ENCODE measurements around the gene TMEM254.
"Not testable (repeated sequence)": the region's sequence is repeated elsewhere in the genome, so short reads cannot be mapped to it uniquely, and the experiment has no call there.

Gene TMEM254

GRCh38 chr10:80072584-80072983, 5.9 kb upstream of the TMEM254 start:
- in situ Hi-C loops (cut with HindIII; ENCODE audit: low sequenced_read_pairs), result no loop called here

GRCh38 chr10:80075781-80076180, 2.7 kb upstream of the TMEM254 start:
- in situ Hi-C loops (cut with HindIII; ENCODE audit: low sequenced_read_pairs), result no loop called here

GRCh38 chr10:80077869-80078447, 507 bp upstream of the TMEM254 start:
- in situ Hi-C loops (cut with HindIII; ENCODE audit: low sequenced_read_pairs), result no loop called here

DNA sequence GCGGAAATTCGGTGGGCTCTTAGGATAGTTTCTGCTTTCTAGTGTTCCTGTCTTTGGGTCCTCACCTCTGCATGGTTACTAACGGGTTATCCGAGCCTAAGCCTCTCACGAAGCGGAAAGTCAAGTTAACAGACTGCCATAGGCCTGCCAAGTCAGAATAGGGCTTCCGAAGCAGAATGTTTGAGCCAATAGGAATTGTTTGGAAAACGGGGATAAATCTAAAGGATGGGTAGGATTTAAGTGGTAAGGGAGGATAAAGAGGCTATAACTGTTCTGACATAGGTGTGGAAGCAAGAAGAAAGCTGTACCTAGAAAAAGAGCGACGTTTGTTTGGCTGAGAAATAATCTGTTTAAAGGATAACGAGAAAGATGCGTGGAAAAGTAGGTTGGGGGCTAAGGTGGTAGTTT, 851 bp downstream of the TMEM254 start:
- in situ Hi-C loops (cut with HindIII; ENCODE audit: low sequenced_read_pairs), result no loop called here

GRCh38 chr10:80081026-80081425, 2.6 kb downstream of the TMEM254 start:
- in situ Hi-C loops (cut with HindIII; ENCODE audit: low sequenced_read_pairs), result no loop called here

DNA sequence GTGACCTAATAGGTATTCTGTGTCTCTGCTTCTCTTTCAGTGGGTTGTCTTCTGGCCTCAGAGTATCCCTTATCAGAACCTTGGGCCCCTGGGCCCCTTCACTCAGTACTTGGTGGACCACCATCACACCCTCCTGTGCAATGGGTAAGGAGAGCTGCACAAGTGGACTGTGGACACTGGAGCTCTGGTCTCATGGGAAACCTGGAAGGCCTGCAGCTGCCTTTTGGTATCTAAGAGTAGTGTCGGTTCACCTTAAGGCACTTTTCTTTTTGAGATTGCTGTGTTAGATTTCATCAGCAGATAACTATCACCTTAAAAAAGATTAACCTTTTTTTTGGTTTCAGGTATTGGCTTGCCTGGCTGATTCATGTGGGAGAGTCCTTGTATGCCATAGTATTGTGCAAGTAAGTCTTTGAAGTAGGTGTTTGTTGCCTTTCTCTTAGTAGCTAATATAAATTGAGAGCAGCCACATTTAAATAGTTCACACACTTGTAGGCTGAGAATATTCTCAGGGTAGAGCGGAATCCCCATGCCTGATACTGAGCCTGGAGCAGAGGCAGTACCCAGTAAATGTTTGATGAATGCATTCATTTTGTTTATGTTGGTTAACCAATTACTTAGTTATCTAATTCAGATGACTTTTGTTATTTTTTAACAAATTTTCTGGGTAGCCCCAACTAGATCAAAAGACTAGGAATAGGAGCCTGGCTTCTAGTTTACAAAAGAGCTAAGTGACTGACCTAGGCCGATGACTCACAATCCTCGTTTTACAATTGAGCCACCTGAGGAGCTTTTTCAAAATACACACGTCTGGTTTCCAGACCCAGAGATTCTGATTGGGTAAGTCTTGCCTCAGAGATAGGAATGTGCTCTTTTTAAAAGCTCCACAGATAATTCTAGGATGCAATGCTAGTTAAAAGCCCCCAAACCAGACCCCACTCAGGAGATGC, 3.6 kb downstream of the TMEM254 start:
- in situ Hi-C loops (cut with HindIII; ENCODE audit: low sequenced_read_pairs), result no loop called here

- in situ Hi-C loops (cut with HindIII; ENCODE audit: low sequenced_read_pairs), result no loop called here
Measured at GRCh38 chr10:80090121-80090520, 11.7 kb downstream of the TMEM254 start.

DNA sequence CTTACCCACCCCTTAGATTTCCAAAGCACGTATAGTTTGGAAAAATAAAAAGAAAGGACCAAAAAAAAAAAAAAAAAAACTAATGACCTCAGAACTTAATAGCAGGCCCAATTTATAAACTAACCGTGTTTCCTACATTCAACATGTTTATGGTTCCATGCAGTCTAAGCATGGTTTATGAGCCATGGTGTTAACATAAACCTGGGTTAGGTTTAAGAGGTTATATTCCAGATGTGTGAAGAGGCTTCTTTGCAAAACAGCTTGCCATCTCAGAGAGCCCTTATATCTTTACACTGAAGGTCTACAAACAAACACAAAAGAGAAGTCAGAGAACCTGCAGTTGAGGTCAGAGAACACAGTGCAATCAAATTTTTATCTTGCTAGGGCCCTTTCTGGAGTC, 15.8 kb downstream of the TMEM254 start:
- in situ Hi-C loops (cut with HindIII; ENCODE audit: low sequenced_read_pairs), result no loop called here

DNA sequence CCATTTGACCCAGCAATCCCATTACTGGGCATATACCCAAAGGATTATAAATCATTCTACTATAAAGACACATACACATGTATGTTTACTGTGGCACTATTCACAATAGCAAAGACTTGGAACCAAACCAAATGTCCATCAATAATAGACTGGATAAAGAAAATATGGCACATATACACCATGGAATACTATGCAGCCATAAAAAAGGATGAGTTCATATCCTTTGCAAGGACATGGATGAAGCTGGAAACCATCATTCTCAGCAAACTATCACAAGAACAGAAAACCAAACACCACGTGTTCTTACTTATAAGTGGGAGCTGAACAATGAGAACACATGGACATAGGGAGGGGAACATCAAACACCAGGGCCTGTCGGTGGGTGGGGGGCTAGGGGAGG, 19.8 kb downstream of the TMEM254 start:
- in situ Hi-C loops (cut with HindIII; ENCODE audit: low sequenced_read_pairs), result not testable (repeated sequence)

- in situ Hi-C loops (cut with HindIII; ENCODE audit: low sequenced_read_pairs), result not testable (repeated sequence)
Measured at GRCh38 chr10:80099295-80099694, 20.8 kb downstream of the TMEM254 start.

- in situ Hi-C loops (cut with HindIII; ENCODE audit: low sequenced_read_pairs), result no loop called here
Measured at GRCh38 chr10:80100116-80100515, 21.7 kb downstream of the TMEM254 start.

- in situ Hi-C loops (cut with HindIII; ENCODE audit: low sequenced_read_pairs), result no loop called here
Measured at GRCh38 chr10:80100861-80101695, 22.6 kb downstream of the TMEM254 start.

GRCh38 chr10:80104066-80104926, 25.8 kb downstream of the TMEM254 start:
- in situ Hi-C loops (cut with HindIII; ENCODE audit: low sequenced_read_pairs), result no loop called here

GRCh38 chr10:80108576-80109239, 30.2 kb downstream of the TMEM254 start:
- in situ Hi-C loops (cut with HindIII; ENCODE audit: low sequenced_read_pairs), result no loop called here

GRCh38 chr10:80110986-80111385, 32.5 kb downstream of the TMEM254 start:
- in situ Hi-C loops (cut with HindIII; ENCODE audit: low sequenced_read_pairs), result no loop called here

GRCh38 chr10:80118669-80119068, 40.2 kb downstream of the TMEM254 start:
- in situ Hi-C loops (cut with HindIII; ENCODE audit: low sequenced_read_pairs), result no loop called here

DNA sequence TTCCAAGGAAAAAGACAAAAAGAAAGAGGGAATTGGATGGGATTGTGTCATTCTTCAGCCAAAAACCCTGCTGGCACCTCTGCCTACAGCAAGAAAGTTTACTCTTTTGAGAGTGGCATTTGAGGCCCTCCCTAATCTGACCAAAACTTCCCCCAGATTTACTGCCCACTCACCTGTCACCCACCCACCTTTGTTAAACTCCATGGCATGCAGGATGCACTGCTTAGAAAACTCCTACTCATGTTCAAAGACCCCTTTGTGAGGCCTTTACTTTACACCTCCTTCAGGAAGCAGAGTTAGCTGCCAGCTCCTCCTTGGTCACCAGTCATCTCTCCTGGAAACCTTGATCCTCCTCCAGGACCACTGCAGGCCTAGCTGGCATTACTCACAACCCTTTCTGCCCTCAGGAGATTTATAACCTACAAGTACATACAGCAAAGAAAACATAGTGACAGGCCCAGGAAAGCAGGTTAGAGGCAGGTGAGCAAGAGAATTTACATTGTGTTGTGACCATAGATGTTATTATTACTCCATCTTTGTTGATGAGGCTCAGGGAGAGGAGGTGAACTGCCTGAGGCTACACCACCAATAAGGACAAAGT, 43.7 kb downstream of the TMEM254 start:
- in situ Hi-C loops (cut with HindIII; ENCODE audit: low sequenced_read_pairs), result no loop called here

DNA sequence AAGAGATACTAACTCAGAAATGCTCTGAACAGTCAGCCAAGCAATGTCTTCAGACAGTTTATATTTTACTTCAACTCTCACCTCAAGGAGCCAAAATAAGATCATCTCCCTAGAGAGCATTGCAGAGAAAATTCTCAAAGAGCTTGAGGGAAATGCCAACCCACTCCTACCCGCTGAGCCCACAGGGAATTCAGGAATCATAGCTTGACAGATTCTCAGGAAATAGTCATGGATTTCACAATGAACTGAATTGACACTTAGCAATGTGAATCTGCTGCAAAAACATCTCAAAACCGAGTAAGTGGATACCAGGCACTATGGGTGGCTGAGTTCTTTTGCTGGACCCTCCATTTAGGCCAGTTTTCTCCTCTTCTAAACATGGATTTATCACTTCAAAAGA, 44.3 kb downstream of the TMEM254 start:
- in situ Hi-C loops (cut with HindIII; ENCODE audit: low sequenced_read_pairs), result no loop called here

- in situ Hi-C loops (cut with HindIII; ENCODE audit: low sequenced_read_pairs), result no loop called here
Measured at GRCh38 chr10:80126876-80127275, 48.4 kb downstream of the TMEM254 start.

- in situ Hi-C loops (cut with HindIII; ENCODE audit: low sequenced_read_pairs), result no loop called here
Measured at GRCh38 chr10:80131499-80131901, 53.0 kb downstream of the TMEM254 start.

Measured in endothelial cell of hepatic sinusoid (primary cell).